T-helper 17 cell (primary cell): ENCODE results near the gene HDAC7. TPM values are rescaled to one million over a fixed set of nuclear protein-coding genes. Genes with fewer than 3 reads are reported as not detected.

Experiments
- ATAC-seq: fragments of 150-1000 bp; cut with Tn5 transposase; 2 replicates; pipeline ENCODE4 v1.10.0; 2021; ENCODE audit warnings: mild to moderate bottlenecking, moderate library complexity
- DNase-seq, 3 donors: peaks; one replicate each; pipeline versions ENCODE4 v3.0.0 to v3.0.0-alpha.2; 2020 to 2021
- H3K9me3 ChIP-seq: one replicate; pipeline ENCODE4 v1.7.0; 2013; ENCODE audit warnings: low read length, mild to moderate bottlenecking; ENCODE audit not compliant: control insufficient read depth, poor library complexity, severe bottlenecking
- H3K27ac Mint-ChIP-seq: one replicate; pipeline ENCODE4 v1.8.0; 2022; ENCODE audit warnings: mild to moderate bottlenecking, moderate library complexity, mixed read lengths
- H3K27me3 Mint-ChIP-seq: one replicate; pipeline ENCODE4 v1.8.0; 2022; ENCODE audit warnings: mixed read lengths
- H3K36me3 Mint-ChIP-seq: one replicate; pipeline ENCODE4 v1.8.0; 2022; ENCODE audit warnings: low read depth, mixed read lengths
- H3K4me1 Mint-ChIP-seq: one replicate; pipeline ENCODE4 v1.8.0; 2022; ENCODE audit warnings: mild to moderate bottlenecking, mixed read lengths
- H3K4me3 Mint-ChIP-seq: one replicate; pipeline ENCODE4 v1.8.0; 2022; ENCODE audit warnings: mild to moderate bottlenecking, moderate library complexity, mixed read lengths
- total RNA-seq, 4 donors: library from RNA in 2 of 4; stranded (reverse) in 2 of 4; gene quantifications; one replicate each; pipeline ENCODE4 v1.2.3 and lab custom pipeline; 2022 to 2026

The HDAC7 gene
- total RNA-seq, 2 donors from 2014 or later: 129 to 151 TPM

DNA sequence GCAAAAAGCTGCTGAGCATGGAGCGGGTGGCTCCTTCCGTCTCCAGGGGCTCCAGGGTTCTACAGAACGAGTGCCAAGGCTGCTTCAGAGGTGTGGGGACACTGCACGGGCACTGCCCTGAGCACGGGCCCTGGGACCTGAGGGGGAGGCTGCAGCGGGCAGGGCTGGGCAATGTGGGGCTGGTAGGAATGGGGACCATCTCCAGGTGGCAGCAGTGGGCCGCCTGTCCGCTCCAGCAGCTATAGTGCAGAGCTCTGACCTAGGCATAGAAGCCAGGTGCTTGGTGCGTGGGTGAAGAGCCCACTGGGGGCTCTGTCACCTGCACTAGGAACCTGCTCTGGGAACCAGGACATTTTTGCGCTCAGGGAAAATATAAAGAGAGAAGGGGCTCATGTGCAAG is 22.3 kb downstream of the HDAC7 start:
- ATAC-seq: peak; percentile 55
- no peak overlapping the region for H3K4me3 Mint-ChIP-seq
- peaks cover 2% of the 10 kb centered on the region for H3K36me3 Mint-ChIP-seq

DNA sequence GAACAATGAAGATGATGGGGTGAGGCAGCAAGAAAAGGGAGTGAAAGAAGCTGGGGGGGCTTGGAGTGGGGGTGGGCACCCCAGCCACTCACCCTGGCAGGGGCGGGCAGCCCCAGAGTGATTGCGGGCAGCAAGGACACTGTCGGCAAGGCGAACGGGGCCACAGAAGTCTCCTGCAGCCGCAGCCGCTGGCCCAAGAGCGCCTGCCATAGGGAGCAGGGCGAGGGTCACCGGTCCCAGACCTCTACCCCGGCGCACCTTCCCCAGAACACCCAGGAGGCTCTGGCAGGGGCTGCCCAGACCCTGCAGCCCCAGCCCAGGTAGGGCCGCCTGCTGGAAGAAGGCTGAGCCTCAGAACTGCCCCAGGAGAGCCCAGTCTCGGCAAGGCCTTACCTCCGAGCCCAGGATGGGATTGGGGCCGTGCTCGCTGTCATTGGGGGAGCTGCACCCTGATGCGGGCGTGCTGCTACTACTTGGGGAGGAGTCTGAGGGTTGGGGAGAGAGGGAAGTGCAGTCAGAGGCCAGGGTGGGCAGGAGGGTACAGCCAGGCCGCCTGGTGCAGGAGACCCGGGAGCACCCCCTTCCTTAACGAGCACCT is 23.8 kb downstream of the HDAC7 start:
- Mint-ChIP-seq H3K27me3 (no peaks in the 10 kb centered on the region), H3K36me3 (peaks cover 2% of the 10 kb centered on the region)

More for the DNA sequence above, 22.3 kb downstream of the HDAC7 start:
- H3K27ac Mint-ChIP-seq: peak overlapping the region; percentile 79
- DNase-seq: no peak
- H3K4me1 Mint-ChIP-seq: peaks cover 15% of the 10 kb centered on the region
- no peaks in the 10 kb centered on the region for H3K9me3 ChIP-seq
- H3K27me3 Mint-ChIP-seq: no peaks in the 10 kb centered on the region

DNA sequence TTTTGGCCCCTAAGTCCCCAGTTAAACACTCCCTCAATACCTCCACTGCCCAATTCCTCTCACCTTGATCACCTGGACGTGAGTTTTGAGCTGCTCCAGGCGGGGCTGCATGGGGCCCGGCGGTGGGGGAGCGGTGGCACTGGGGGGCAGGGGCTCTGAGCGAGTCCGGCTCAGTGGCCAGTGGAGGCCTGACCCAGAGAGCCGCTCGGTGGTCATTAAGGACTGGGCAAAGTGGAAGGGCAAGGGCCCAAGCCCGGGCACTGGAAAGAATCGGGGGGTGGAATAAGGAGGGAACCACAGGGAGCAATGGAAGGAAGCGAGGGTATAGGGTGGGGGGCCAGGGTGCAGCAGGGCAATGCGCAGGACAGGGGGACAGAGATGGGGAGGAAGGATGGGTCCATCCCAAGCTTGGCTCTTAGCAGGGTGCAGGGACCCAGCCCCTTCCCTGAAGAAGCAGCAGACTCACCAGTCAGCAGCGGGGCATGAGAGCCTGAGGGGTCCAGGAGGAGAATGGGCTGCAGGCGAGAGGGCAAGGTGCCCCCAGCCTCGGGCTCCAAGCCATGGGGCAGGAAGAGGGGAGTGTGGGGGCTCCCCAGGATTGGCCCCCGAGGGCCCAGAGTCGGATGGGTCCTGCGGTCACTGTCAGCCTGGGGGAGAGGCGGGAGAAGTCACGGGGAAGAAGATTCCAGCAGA is 24.4 kb downstream of the HDAC7 start:
- Mint-ChIP-seq H3K4me1 (peaks cover 2% of the 10 kb centered on the region), H3K27me3 (no peaks in the 10 kb centered on the region), H3K27ac (peak overlapping the region; percentile 19), H3K36me3 (peaks cover 2% of the 10 kb centered on the region), H3K4me3 (no peak overlapping the region)
- ATAC-seq (no peak), DNase-seq (no peak)
- H3K9me3 ChIP-seq: no peaks in the 10 kb centered on the region

More for the DNA sequence above, 23.8 kb downstream of the HDAC7 start:
- H3K4me1 Mint-ChIP-seq: peaks cover 4% of the 10 kb centered on the region
- ATAC-seq (no peak), DNase-seq (no peak)
- peak overlapping the region; percentile 53 for H3K27ac Mint-ChIP-seq
- no peak overlapping the region for H3K4me3 Mint-ChIP-seq
- H3K9me3 ChIP-seq: no peaks in the 10 kb centered on the region

DNA sequence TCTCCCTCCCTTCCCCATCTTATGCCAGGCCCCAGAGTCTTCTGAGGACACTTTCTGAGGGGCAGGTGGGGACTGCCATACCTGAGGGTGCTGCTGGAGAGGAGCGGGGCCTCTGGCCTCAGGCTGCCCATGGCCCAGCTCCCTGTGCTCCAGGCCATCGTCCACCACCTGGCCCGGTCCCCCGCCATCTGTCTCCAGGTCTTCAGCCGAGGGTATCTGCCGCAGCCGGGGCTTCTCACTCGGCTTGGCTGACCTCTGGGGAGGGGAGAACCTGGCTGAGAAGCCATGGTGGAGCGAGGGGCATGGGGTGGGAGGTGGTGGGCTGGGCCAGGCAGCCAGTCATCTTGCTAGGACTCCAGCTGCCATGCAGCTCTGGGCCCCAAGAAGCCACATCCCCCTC is 25.0 kb downstream of the HDAC7 start:
- ATAC-seq: no peak
- no peak for DNase-seq
- Mint-ChIP-seq H3K27ac (peak overlapping the region; percentile 69), H3K36me3 (peaks cover 2% of the 10 kb centered on the region), H3K4me3 (no peak overlapping the region), H3K4me1 (peaks cover 2% of the 10 kb centered on the region), H3K27me3 (no peaks in the 10 kb centered on the region)
- no peaks in the 10 kb centered on the region for H3K9me3 ChIP-seq

DNA sequence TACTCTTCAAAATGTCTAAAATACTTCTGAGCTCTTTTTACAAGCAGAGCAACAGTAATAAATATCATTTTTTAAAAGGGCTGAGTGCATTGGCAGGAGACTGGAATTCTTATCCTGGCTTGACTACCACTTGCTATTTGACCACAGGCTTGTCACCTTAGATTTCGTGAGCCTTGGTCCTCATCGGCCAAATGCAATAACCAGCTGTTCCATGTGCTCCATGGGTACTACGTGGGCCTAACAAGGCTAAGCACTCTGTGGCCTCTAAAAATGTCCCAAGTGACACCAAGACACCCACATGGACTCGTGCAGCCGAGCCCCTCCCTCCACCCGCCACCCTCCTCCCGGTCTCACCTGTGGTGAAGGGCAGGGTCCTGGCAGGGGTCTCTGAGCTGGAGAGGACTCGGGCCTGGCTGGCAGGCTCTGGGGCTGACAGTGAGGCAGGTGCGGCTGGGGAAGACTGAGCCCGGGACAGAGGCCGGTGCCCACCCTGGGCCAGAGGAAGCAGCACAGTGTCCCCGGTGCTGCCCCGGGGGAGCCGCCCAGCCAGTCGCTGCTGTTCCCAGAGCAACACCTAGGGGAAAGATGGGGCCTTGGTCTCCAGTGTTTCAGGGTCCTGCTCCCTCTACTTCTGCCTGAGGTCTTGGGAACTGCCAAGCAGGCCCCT is 26.6 kb downstream of the HDAC7 start:
- ATAC-seq (no peak), DNase-seq (no peak)
- Mint-ChIP-seq H3K4me1 (peaks cover 2% of the 10 kb centered on the region), H3K27ac (peak overlapping the region; percentile 69), H3K4me3 (no peak overlapping the region), H3K27me3 (no peaks in the 10 kb centered on the region), H3K36me3 (peaks cover 4% of the 10 kb centered on the region)
- no peaks in the 10 kb centered on the region for H3K9me3 ChIP-seq

DNA sequence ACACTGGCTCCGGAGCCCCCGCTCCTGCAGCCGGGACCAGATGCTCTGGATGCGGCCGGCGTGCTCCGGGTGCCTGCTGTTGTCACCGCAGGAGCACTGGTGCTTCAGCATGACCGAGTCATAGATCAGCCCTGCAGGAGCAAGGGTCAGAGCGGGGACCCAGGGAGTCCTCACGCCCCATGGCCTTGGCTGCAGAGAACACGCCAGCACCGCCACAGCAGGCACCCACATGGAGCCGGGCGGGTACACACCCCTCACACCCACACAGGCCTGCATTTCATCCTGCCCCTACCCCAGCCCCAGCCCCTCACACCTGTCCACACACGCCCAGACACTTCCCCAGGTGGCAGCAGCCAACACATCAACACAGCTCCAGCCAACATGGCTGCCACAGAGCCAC is 27.8 kb downstream of the HDAC7 start:
- DNase-seq: no peak
- H3K36me3 Mint-ChIP-seq: peaks cover 6% of the 10 kb centered on the region
- ATAC-seq: no peak
- H3K9me3 ChIP-seq: no peaks in the 10 kb centered on the region
- peaks cover 2% of the 10 kb centered on the region for H3K4me1 Mint-ChIP-seq
- no peak overlapping the region for H3K27ac Mint-ChIP-seq
- H3K27me3 Mint-ChIP-seq: no peaks in the 10 kb centered on the region
- H3K4me3 Mint-ChIP-seq: no peak overlapping the region

DNA sequence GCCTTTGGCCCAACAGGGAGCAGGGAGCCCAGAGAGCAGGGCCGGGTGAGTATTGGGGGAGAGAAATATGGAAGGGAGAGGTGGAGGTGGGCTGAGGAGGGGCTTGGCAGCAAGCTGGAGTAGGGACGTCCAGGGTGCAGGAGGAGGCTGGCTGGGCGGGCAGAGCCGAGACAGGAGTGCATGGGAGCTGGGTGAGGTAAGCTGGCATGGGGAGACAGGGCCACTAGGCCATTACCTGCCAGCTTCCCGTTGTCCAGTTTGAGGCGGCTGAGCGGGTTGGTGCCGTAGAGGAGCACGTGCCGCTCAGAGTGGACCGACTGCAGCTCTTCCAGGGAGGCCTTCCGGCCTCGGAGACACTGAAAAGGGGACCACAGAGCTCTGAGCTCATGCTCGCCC is 28.4 kb downstream of the HDAC7 start:
- H3K4me1 Mint-ChIP-seq: peaks cover 2% of the 10 kb centered on the region
- ATAC-seq (no peak), DNase-seq (no peak)
- H3K4me3 Mint-ChIP-seq: no peak overlapping the region
- H3K27me3 Mint-ChIP-seq: no peaks in the 10 kb centered on the region
- H3K36me3 Mint-ChIP-seq: peaks cover 6% of the 10 kb centered on the region
- H3K27ac Mint-ChIP-seq: peak overlapping the region; percentile 60
- no peaks in the 10 kb centered on the region for H3K9me3 ChIP-seq

DNA sequence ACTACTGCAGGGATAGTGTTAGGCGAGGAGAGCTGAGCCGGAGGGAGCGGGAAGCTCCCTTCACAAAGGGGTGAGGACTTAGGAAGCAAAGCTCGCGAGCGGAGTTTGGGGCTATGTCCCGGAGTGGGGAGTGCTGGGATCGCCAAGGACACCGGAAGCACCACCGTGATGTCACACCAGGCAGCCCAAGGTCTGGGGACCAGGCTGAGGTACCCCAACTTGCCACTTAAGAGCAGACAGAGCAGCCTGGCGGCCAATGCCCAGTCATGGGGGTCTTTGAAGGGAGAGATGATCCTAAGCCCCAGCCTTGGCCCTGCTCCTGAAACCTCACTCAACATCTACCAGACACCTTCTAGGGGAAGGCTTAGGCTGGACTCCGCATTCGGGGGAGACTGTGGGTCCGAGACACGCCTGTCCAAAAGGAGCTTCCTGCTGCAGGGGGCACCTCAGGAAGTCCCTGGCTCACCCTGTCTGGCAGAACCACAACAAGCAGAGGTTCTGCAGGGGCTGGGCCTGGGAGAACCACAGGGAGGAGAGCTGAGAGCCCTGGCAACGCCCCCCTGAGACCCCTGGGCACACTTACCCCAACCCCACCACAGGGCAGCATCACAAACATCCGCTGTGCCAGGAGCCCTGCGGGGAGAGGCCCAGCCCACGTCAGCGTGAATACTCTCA is 28.9 kb downstream of the HDAC7 start:
- H3K27ac Mint-ChIP-seq: peak overlapping the region; percentile 60
- no peaks in the 10 kb centered on the region for H3K9me3 ChIP-seq
- ATAC-seq (no peak), DNase-seq (no peak)
- H3K4me1 Mint-ChIP-seq: peaks cover 2% of the 10 kb centered on the region
- no peaks in the 10 kb centered on the region for H3K27me3 Mint-ChIP-seq
- H3K4me3 Mint-ChIP-seq: no peak overlapping the region
- peaks cover 6% of the 10 kb centered on the region for H3K36me3 Mint-ChIP-seq

DNA sequence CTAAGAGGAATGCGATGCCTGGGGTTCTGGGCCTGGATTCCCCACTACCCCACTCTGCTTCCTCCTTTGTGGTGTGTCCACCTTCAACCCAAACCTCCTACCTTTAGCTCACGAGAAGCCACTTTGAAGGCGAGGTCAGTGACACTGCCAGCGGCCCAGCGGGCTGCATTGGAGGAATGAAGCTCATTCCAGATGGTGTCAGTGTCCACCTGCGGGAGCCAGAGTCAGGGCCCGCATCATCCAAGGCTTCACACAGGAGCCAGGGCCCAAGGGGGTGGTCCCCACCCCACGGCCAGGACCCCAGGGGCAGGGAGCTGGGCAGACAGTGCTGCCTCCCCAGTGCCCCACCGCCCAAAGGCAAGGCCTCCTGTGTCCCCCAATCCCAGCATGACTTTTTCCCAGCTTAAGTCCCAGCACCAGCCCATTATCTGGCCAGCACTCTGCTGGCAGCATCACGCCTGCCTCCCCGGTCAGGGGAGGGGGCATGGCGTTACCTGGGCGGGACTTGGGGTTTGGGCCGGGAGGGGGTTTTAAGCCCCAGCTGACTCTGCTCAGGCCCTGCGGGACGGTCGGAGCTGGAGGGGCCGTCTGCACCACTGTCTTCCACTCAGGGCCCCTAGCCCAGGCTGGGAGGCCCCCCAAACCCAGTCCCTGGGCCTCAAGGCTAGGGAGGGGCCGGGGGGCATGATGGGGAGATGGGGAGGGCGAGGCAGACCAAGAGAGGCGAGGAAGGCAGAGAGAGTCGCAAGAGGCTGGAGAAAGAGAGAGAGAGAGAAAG is 29.8 kb downstream of the HDAC7 start:
- DNase-seq: no peak
- no peak overlapping the region for H3K4me3 Mint-ChIP-seq
- H3K4me1 Mint-ChIP-seq: peaks cover 2% of the 10 kb centered on the region
- no peaks in the 10 kb centered on the region for H3K9me3 ChIP-seq
- H3K36me3 Mint-ChIP-seq: peaks cover 6% of the 10 kb centered on the region
- H3K27me3 Mint-ChIP-seq: no peaks in the 10 kb centered on the region
- peak overlapping the region; percentile 60 for H3K27ac Mint-ChIP-seq
- no peak for ATAC-seq

DNA sequence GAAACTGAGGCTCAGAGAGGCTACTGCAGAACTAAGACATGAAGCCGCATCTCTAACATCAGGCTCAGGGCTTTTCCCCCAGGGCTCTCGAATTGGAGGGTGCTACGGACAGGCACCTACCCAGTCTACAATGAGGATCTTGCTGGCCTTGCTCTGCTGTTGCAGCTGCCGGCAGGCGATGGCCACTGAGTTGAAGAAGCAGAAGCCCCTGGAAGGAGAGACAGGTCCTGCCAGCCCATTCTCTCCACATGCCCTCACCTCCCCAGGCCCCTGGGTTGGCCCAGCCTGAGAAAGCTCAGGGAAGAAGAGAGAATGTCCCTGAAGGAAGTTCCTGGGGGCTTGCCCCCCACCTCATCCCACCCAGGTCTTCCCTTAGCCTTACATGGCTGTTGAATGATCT is 30.6 kb downstream of the HDAC7 start:
- no peak for ATAC-seq
- no peak for DNase-seq
- Mint-ChIP-seq H3K27me3 (no peaks in the 10 kb centered on the region), H3K27ac (no peak overlapping the region), H3K4me1 (peaks cover 2% of the 10 kb centered on the region), H3K36me3 (peaks cover 6% of the 10 kb centered on the region), H3K4me3 (no peak overlapping the region)
- H3K9me3 ChIP-seq: no peaks in the 10 kb centered on the region

DNA sequence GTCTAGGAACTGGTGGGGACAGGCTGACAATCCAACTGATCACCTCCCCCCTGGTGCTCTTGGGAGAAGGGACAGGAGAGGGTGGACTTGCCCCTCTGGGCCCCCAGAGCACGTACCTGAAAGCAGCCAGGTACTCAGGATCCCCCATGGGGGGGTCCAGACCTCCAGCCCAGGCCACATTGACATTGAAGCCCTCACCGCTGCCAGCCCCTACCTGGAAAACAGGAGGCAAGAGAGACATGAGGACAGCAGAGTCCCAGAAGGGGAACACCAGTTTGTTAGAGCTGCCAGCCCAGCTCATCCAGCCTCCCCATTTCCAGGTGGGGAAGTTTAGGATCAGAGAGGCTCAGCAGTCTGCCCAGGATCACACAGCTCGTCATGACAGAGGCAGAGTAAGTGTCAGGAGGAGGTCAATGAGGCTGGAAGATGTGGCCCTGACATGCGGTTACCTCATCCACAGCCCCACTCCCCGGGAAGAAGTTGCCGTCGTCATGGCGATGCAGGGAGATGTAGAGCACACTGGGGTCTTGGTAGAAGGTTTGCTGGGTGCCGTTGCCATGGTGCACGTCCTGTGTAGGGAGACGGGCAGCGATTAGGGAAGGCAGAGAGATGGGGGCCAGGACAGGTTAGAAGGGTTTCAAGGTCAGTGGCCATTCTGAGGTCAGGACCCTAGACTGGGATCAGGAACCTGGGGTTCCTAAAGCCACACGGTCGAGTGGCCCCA is 31.9 kb downstream of the HDAC7 start:
- H3K4me3 Mint-ChIP-seq: no peak overlapping the region
- H3K27me3 Mint-ChIP-seq: no peaks in the 10 kb centered on the region
- no peak for DNase-seq
- no peaks in the 10 kb centered on the region for H3K9me3 ChIP-seq
- ATAC-seq: no peak
- peak overlapping the region; percentile 72 for H3K27ac Mint-ChIP-seq
- peaks cover 6% of the 10 kb centered on the region for H3K36me3 Mint-ChIP-seq
- H3K4me1 Mint-ChIP-seq: peaks cover 2% of the 10 kb centered on the region

DNA sequence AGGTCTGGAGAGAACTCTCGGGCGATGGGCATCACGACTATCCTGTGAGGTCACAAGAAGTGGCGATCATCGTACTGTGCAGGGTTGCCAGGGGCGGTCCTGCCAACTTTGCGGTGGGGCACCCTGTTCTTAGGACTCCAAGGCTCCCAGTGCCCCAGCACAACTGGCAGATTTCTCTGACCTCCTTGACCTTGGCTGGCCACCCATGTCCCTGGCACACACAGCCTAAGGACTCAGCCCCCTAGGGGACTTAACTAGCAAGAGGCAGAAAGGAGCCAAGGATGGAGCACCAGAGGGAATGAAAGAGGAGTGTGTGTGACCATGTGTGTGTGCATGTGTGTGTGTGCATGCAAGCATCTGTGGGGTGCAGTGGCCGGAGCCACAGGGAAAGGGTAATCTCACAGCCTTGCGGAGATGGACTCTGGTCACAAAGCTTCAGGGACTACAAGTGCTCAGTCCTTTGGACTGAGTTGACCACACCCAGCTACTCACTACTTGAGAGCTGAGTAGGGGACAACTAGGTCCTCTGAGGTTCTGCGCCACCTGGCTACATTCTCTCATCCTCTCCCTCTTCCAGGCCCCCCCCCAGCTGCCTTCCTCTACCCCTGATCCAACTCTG is 32.9 kb downstream of the HDAC7 start:
- Mint-ChIP-seq H3K27ac (peak overlapping the region; percentile 72), H3K4me3 (no peak overlapping the region), H3K27me3 (no peaks in the 10 kb centered on the region), H3K36me3 (peaks cover 6% of the 10 kb centered on the region), H3K4me1 (peaks cover 6% of the 10 kb centered on the region)
- DNase-seq (no peak), ATAC-seq (no peak)
- no peaks in the 10 kb centered on the region for H3K9me3 ChIP-seq
